ENCODE data around the gene FBXW8.

DNA sequence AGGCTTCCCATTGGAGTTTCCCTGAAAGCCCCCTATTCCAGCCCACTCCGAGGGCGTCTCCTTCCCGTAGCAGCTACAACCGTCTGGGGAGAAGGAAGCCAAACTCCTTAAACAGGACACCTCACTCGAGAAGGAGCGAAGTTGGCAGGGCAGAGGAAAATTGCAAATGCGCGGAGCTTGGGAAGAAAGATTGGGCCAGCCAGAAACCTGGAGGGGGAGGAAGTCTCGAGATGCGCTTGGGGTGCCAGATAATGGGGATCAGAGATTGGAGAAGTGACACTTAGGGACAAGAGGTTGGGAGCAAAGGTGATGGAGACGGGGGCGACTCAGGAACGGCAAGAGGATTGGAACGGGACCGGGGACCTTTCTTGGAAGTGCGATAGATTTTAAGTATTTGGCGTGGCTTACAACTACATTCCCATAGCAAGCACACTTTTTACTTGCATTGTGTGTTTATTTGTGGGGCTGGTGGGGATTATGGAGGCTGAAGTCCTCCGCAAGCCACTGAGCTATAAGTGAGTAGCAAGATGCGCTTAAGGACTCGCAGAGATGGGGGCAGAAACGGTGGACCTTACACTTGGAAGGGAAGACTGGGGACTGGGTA, 30.4 kb upstream of the FBXW8 start:
- TF ChIP-seq POLR2A (IDR thresholded peaks at IDR 0.05): no peak
- TF ChIP-seq, protein P1, sequence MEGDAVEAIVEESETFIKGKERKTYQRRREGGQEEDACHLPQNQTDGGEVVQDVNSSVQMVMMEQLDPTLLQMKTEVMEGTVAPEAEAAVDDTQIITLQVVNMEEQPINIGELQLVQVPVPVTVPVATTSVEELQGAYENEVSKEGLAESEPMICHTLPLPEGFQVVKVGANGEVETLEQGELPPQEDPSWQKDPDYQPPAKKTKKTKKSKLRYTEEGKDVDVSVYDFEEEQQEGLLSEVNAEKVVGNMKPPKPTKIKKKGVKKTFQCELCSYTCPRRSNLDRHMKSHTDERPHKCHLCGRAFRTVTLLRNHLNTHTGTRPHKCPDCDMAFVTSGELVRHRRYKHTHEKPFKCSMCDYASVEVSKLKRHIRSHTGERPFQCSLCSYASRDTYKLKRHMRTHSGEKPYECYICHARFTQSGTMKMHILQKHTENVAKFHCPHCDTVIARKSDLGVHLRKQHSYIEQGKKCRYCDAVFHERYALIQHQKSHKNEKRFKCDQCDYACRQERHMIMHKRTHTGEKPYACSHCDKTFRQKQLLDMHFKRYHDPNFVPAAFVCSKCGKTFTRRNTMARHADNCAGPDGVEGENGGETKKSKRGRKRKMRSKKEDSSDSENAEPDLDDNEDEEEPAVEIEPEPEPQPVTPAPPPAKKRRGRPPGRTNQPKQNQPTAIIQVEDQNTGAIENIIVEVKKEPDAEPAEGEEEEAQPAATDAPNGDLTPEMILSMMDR (IDR thresholded peaks at IDR 0.05): no peak
